Smooth muscle cell (in vitro differentiated cells): Measurements from ENCODE around the gene DCUN1D2. TPM values are rescaled to one million over a fixed set of nuclear protein-coding genes. Genes with fewer than 3 reads are reported as not detected.

Experiments
- DNase-seq: peaks from one replicate; lab custom pipeline; 2025; ENCODE audit not compliant: unreplicated experiment; lab: John Stamatoyannopoulos, UW
- H2AFZ ChIP-seq: fragments of 200-600 bp; sonication (generic); 2 replicates; pipeline ENCODE4 v1.6.0; 2016; ENCODE audit warnings: antibody characterized with exemption, low read depth, mild to moderate bottlenecking
- H3F3A ChIP-seq: fragments of 200-600 bp; sonication (generic); 2 replicates; pipeline ENCODE4 v1.6.0; 2017; ENCODE audit warnings: antibody characterized with exemption, low read depth
- H3K27ac ChIP-seq: fragments of 200-600 bp; sonication (generic); 2 replicates; pipeline ENCODE4 v1.5.1; 2016; ENCODE audit warnings: low read depth, mild to moderate bottlenecking
- H3K27me3 ChIP-seq: fragments of 200-600 bp; sonication (generic); 2 replicates; pipeline ENCODE4 v1.6.1; 2016; ENCODE audit warnings: low read depth, mild to moderate bottlenecking
- H3K36me3 ChIP-seq: fragments of 200-600 bp; sonication (generic); 2 replicates; pipeline ENCODE4 v1.5.1; 2016; ENCODE audit warnings: low read depth
- H3K4me1 ChIP-seq: fragments of 200-600 bp; sonication (generic); 2 replicates; pipeline ENCODE4 v1.5.1; 2016; ENCODE audit warnings: low read depth
- H3K4me2 ChIP-seq: fragments of 200-600 bp; sonication (generic); 2 replicates; pipeline ENCODE4 v1.6.0; 2016; ENCODE audit warnings: mild to moderate bottlenecking
- H3K4me3 ChIP-seq: fragments of 200-600 bp; sonication (generic); 2 replicates; pipeline ENCODE4 v1.5.1; 2016; ENCODE audit warnings: mild to moderate bottlenecking
- H3K79me2 ChIP-seq: fragments of 200-600 bp; sonication (generic); 2 replicates; pipeline ENCODE4 v1.6.0; 2016; ENCODE audit warnings: low read depth, mild to moderate bottlenecking
- H3K9ac ChIP-seq: fragments of 200-600 bp; sonication (generic); 2 replicates; pipeline ENCODE4 v1.6.0; 2016; ENCODE audit warnings: low read depth
- H3K9me3 ChIP-seq: fragments of 200-600 bp; sonication (generic); replicated peaks from 2 replicates; pipeline ENCODE4 v1.5.1; 2016; ENCODE audit warnings: low read depth
- H4K20me1 ChIP-seq: fragments of 200-600 bp; sonication (generic); 2 replicates; pipeline ENCODE4 v1.6.0; 2016; ENCODE audit warnings: low read depth
- WGBS: methylation state at CpG from one replicate; pipeline ENCODE4 v1.1.7; 2016; ENCODE audit warnings: low lambda C conversion rate; 5-methylcytosine and 5-hydroxymethylcytosine counted together
- polyA plus RNA-seq: library from polyadenylated mRNA; unstranded; fragments of >200 nt; fragmentation: Nextera tagmentation; extraction: Ambion mirVana; gene quantifications from 2 replicates; pipeline ENCODE4 v1.2.1, GENCODE V29; 2016
- total RNA-seq: library from RNA; depleted of rRNA; stranded (reverse); fragments of >200 nt; gene quantifications from 2 replicates; pipeline ENCODE4 v1.2.3, GENCODE V29; 2014
- TF ChIP-seq, protein P1 (sequence below): fragments of 200-600 bp; sonication (generic); IDR thresholded peaks from 2 replicates; pipeline ENCODE4 v1.5.1; 2017; ENCODE audit warnings: borderline replicate concordance, mild to moderate bottlenecking, antibody characterized with exemption; ENCODE audit not compliant: insufficient read depth, poor library complexity, severe bottlenecking

DCUN1D2 gene
- total and polyA plus RNA-seq, 2 experiments from 2014 or later = 6.3 to 10.8 TPM

- no peak overlapping the region for H3K9ac ChIP-seq
- H3K9me3 ChIP-seq = no peaks in the 10 kb centered on the region
- H3K27me3 ChIP-seq = no peaks in the 10 kb centered on the region
- H3K79me2 ChIP-seq = no peaks in the 10 kb centered on the region
- H3F3A ChIP-seq = no peaks in the 10 kb centered on the region
- TF ChIP-seq, protein P1, sequence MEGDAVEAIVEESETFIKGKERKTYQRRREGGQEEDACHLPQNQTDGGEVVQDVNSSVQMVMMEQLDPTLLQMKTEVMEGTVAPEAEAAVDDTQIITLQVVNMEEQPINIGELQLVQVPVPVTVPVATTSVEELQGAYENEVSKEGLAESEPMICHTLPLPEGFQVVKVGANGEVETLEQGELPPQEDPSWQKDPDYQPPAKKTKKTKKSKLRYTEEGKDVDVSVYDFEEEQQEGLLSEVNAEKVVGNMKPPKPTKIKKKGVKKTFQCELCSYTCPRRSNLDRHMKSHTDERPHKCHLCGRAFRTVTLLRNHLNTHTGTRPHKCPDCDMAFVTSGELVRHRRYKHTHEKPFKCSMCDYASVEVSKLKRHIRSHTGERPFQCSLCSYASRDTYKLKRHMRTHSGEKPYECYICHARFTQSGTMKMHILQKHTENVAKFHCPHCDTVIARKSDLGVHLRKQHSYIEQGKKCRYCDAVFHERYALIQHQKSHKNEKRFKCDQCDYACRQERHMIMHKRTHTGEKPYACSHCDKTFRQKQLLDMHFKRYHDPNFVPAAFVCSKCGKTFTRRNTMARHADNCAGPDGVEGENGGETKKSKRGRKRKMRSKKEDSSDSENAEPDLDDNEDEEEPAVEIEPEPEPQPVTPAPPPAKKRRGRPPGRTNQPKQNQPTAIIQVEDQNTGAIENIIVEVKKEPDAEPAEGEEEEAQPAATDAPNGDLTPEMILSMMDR = no peak
- no peak overlapping the region for H2AFZ ChIP-seq
- no peak overlapping the region for H3K4me3 ChIP-seq
- peaks cover 8% of the 10 kb centered on the region for H3K36me3 ChIP-seq
- no peak overlapping the region for H3K27ac ChIP-seq
- no peak for DNase-seq
- H3K4me2 ChIP-seq = no peak overlapping the region
- peaks cover 18% of the 10 kb centered on the region for H4K20me1 ChIP-seq
- no peaks in the 10 kb centered on the region for H3K4me1 ChIP-seq
- 95% methylated on average over 13 of the region's 13 CpGs for WGBS
Observed at GRCh38 chr13:113535381-113535781, 44.9 kb upstream of the DCUN1D2 start.

GRCh38 chr13:113534236-113534860, 43.8 kb upstream of the DCUN1D2 start:
- TF ChIP-seq, protein P1 = no peak
- H3K27me3 ChIP-seq = no peaks in the 10 kb centered on the region
- H3K4me3 ChIP-seq = no peak overlapping the region
- H3K4me1 ChIP-seq = no peaks in the 10 kb centered on the region
- 92% methylated on average over 12 of the region's 12 CpGs for WGBS
- H3K79me2 ChIP-seq = no peaks in the 10 kb centered on the region
- no peak overlapping the region for H3K4me2 ChIP-seq
- H2AFZ ChIP-seq = no peak overlapping the region
- peaks cover 8% of the 10 kb centered on the region for H3K36me3 ChIP-seq
- no peak for DNase-seq
- peak overlapping the region; percentile 72 for H3K27ac ChIP-seq
- H3K9ac ChIP-seq = no peak overlapping the region
- H3F3A ChIP-seq = no peaks in the 10 kb centered on the region
- H3K9me3 ChIP-seq = no peaks in the 10 kb centered on the region
- peaks cover 8% of the 10 kb centered on the region for H4K20me1 ChIP-seq

- H4K20me1 ChIP-seq = peaks cover 13% of the 10 kb centered on the region
- WGBS = 64% methylated on average over 24 of the region's 24 CpGs
- H2AFZ ChIP-seq = no peak overlapping the region
- no peaks in the 10 kb centered on the region for H3K27me3 ChIP-seq
- H3K9me3 ChIP-seq = no peaks in the 10 kb centered on the region
- H3F3A ChIP-seq = no peaks in the 10 kb centered on the region
- no peak for DNase-seq
- H3K9ac ChIP-seq = peak overlapping the region; percentile 10
- H3K27ac ChIP-seq = peak overlapping the region; percentile 72
- H3K79me2 ChIP-seq = no peaks in the 10 kb centered on the region
- TF ChIP-seq, protein P1 = no peak
- H3K4me3 ChIP-seq = no peak overlapping the region
- H3K36me3 ChIP-seq = peaks cover 6% of the 10 kb centered on the region
- H3K4me1 ChIP-seq = no peaks in the 10 kb centered on the region
- peak overlapping the region; percentile 31 for H3K4me2 ChIP-seq
Observed at GRCh38 chr13:113533161-113533840, 42.8 kb upstream of the DCUN1D2 start.
